ENCODE data around the gene UXS1. TPM values are rescaled to one million over a fixed set of nuclear protein-coding genes. Genes with fewer than 3 reads are reported as not detected.
"Not testable (repeated sequence)": the region's sequence is repeated elsewhere in the genome, so short reads cannot be mapped to it uniquely, and the experiment has no call there.

The UXS1 gene
- total and polyA plus RNA-seq, 5 experiments from 2014 or later = 56.4 to 187 (median 108) TPM

- DNase-seq (no peak), ATAC-seq (no peak)
- Mint-ChIP-seq H3K9me3 (no peaks in the 10 kb centered on the region), H3K4me1 (peaks cover 47 to 80% (median 79%) of the 10 kb centered on the region in 4 donors), H3K27ac (peak overlapping the region in 8 of 10 donors; percentile 1 to 80 (median 48)), H3K27me3 (no peaks in the 10 kb centered on the region), H3K36me3 (peaks cover 5 to 80% (median 34%) of the 10 kb centered on the region in 3 donors), H3K4me3 (peak overlapping the region in 1 of 10 donors; percentile 2)
- POLR2A ChIA-PET = interaction anchor here (0.6 kb wide), 2 partner anchors 15 kb away, joined by 3 read pairs; no protein-coding TSS in a partner anchor
Measured at GRCh38 chr2:106142683-106143082, 51.4 kb downstream of the UXS1 start.

DNA sequence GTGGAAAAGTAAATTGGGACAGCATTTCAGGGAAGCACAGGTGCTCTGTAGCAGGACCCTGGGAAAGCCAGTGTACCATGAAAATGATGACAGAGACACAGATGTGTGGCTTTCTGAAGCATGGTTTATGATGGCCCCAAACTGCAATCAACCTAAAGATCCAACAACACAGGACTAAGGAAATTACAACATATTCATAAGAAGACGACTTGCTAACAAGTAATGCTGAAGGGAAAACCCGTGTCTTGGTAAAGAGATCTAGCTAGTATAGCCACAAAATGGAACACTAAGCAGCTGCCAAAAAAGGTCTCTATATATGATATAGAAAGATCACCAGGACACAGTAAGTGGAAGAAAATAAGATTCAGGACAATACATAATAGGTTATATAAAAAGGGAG is 53.2 kb downstream of the UXS1 start:
- peaks cover 5 to 65% (median 34%) of the 10 kb centered on the region in 3 donors for H3K36me3 Mint-ChIP-seq
- ATAC-seq (no peak), DNase-seq (no peak)
- H3K27me3 Mint-ChIP-seq = no peaks in the 10 kb centered on the region
- H3K27ac Mint-ChIP-seq = peak overlapping the region; percentile 0 to 97 (median 54)
- POLR2A ChIA-PET = interaction anchor here (2.2 to 3.2 kb wide), 2 partner anchors 20 to 53 kb away, joined by 7 to 13 read pairs; partner anchors contain the start of gene UXS1
- H3K9me3 Mint-ChIP-seq = no peaks in the 10 kb centered on the region
- H3K4me1 Mint-ChIP-seq = peaks cover 42 to 71% (median 71%) of the 10 kb centered on the region in 4 donors
- H3K4me3 Mint-ChIP-seq = peak overlapping the region in 1 of 10 donors; percentile 1

DNA sequence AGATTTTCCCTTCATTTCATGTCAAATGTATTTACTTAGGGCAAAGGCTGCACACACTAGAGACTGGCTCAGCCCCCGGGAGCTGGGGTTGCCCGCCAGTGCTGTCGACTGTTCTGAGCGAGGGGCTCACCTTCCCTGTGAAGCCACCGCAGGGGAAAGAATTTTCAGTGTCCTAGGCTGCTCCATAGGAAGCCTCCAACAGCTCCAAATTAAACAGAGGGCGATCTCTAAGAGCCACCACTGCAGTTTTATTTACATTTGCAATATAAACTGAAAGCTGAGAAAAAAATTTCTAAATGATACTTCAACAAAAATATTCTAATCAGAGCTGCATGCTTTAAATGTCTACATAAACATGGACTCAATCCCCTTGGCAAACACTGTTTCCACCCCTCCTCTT is 54.0 kb downstream of the UXS1 start:
- peak overlapping the region in 5 of 10 donors; percentile 5 to 72 (median 20) for H3K4me3 Mint-ChIP-seq
- peaks cover 5 to 59% (median 31%) of the 10 kb centered on the region in 3 donors for H3K36me3 Mint-ChIP-seq
- peak overlapping the region; percentile 50 to 97 (median 92) for H3K27ac Mint-ChIP-seq
- no peak for ATAC-seq
- peaks cover 42 to 67% (median 66%) of the 10 kb centered on the region in 4 donors for H3K4me1 Mint-ChIP-seq
- DNase-seq = no peak
- no peaks in the 10 kb centered on the region for H3K27me3 Mint-ChIP-seq
- no peaks in the 10 kb centered on the region for H3K9me3 Mint-ChIP-seq
- POLR2A ChIA-PET = interaction anchor here (0.5 to 3.2 kb wide), 4 partner anchors 18 to 361 kb away, joined by 3 to 13 read pairs (median 6); partner anchors contain the start of gene UXS1

- POLR2A ChIA-PET = interaction anchor here (1.4 to 3.2 kb wide), 3 partner anchors 9 to 21 kb away, joined by 3 to 13 read pairs (median 4); no protein-coding TSS in a partner anchor
- Mint-ChIP-seq H3K9me3 (no peaks in the 10 kb centered on the region), H3K27me3 (no peaks in the 10 kb centered on the region), H3K4me3 (peak overlapping the region in 9 of 10 donors; percentile 72 to 98 (median 83)), H3K36me3 (peaks cover 5 to 52% (median 25%) of the 10 kb centered on the region in 3 donors), H3K4me1 (peaks cover 39 to 60% (median 59%) of the 10 kb centered on the region in 4 donors), H3K27ac (peak overlapping the region; percentile 6 to 97 (median 92))
- no peak for DNase-seq
- ATAC-seq = peak in 1 of 2 donors; percentile 26
Measured at GRCh38 chr2:106139238-106139935, 54.7 kb downstream of the UXS1 start.

DNA sequence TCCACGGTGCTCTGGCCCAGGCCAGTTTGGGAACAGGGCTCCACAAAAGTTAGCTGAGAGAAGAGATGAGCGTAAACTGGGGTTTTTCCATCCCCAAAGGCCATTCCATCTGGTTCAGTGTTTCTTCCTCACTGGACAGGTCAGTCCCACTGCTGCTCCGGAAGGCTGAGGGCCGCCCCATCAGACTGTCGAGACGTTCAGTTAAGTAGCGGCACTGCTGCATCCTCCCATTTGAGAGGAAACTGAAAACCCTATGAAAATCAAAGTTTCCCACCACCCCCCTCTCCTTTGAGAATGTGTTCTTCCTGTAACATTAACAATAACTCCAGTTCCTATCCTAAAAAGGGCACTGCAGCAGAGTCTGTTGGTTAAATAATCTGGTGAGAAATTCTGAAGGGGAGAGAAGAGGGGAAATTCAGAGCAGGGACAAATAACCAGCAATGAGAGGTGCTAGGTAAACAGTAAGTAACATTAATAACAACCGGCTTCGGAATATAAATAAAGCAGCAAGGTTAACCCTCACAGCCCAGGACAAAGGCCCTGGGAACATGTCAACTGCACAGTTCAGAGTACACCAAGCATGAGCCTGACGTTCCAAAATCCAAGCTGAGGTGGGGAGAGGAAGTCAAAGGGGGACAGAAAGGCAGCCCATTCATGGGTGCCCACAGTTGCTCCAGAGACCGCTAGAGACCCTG is 55.4 kb downstream of the UXS1 start:
- peak; percentile 29 to 42 for ATAC-seq
- Mint-ChIP-seq H3K4me3 (peak overlapping the region; percentile 69 to 98 (median 82)), H3K36me3 (peaks cover 2 to 45% (median 18%) of the 10 kb centered on the region in 3 donors), H3K27me3 (no peaks in the 10 kb centered on the region), H3K27ac (peak overlapping the region; percentile 79 to 97 (median 92)), H3K9me3 (no peaks in the 10 kb centered on the region), H3K4me1 (peaks cover 36 to 53% (median 52%) of the 10 kb centered on the region in 4 donors)
- POLR2A ChIA-PET = interaction anchor here (0.6 to 3.2 kb wide), 6 partner anchors 10 to 57 kb away, joined by 3 to 22 read pairs (median 4); no protein-coding TSS in a partner anchor
- DNase-seq = peak in 1 of 10 donors; percentile 9

GRCh38 chr2:106137731-106138521 is 56.2 kb downstream of the UXS1 start:
- Mint-ChIP-seq H3K36me3 (peaks cover 0 to 39% (median 13%) of the 10 kb centered on the region in 3 donors), H3K27me3 (no peaks in the 10 kb centered on the region), H3K4me3 (peak overlapping the region; percentile 69 to 98 (median 82)), H3K9me3 (no peaks in the 10 kb centered on the region), H3K27ac (peak overlapping the region; percentile 79 to 97 (median 92)), H3K4me1 (peaks cover 33 to 47% (median 47%) of the 10 kb centered on the region in 4 donors)
- ATAC-seq (peak; percentile 77 to 83), DNase-seq (peak in 5 of 10 donors; percentile 11 to 48 (median 27))
- POLR2A ChIA-PET = interaction anchor here (0.6 to 2.4 kb wide), 8 partner anchors 11 to 57 kb away, joined by 3 to 22 read pairs (median 4); no protein-coding TSS in a partner anchor

- H3K27ac Mint-ChIP-seq = peak overlapping the region in 1 of 10 donors; percentile 59
- H3K27me3 Mint-ChIP-seq, DNase-seq, POLR2A ChIA-PET, ATAC-seq, H3K9me3 Mint-ChIP-seq: not testable (repeated sequence)
- H3K4me1 Mint-ChIP-seq = peaks cover 10 to 31% (median 17%) of the 10 kb centered on the region in 4 donors
- H3K36me3 Mint-ChIP-seq = peaks cover 11 to 39% (median 21%) of the 10 kb centered on the region in 3 donors
- H3K4me3 Mint-ChIP-seq = peak overlapping the region in 2 of 10 donors; percentile 32 to 41
Measured at GRCh38 chr2:106131192-106131591, 62.9 kb downstream of the UXS1 start.

DNA sequence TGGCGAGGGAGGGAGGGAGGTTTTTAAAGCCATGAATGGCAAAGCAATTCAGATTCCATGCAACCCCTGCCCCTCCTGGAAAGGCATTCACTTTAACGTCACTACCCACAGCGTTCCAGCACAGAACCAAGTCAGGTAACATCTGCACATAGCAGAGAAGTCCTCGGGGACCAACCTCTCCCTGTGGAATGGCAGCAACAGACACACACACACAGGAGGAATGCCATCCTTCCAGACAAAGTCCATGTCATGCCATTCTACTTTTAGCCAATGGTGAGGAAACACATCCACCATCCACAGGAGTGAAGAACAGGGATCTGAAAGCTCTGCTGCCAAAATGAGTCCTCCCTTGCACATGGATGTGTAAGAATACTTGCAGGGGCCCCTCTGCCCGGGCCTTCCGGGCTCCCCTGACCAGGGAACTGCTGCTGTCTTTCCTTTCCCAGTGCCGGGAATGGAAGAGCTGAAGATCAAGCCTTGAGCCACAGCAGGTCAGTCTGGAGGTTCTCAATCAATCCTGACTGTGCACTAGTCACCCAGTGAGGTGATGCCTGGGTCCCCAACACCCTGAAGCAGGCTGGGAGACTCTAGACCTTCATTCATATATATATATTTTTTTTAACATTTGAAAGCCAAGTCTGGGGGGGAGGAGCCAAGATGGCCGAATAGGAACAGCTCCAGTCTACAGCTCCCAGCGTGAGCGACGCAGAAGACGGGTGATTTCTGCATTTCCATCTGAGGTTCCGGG is 63.7 kb downstream of the UXS1 start:
- H3K4me1 Mint-ChIP-seq = peaks cover 12 to 35% (median 21%) of the 10 kb centered on the region in 4 donors
- no peak for DNase-seq
- H3K27me3 Mint-ChIP-seq = no peaks in the 10 kb centered on the region
- POLR2A ChIA-PET = no interaction called here
- H3K36me3 Mint-ChIP-seq = peaks cover 11 to 45% (median 21%) of the 10 kb centered on the region in 3 donors
- H3K27ac Mint-ChIP-seq = peak overlapping the region in 5 of 10 donors; percentile 34 to 86 (median 48)
- H3K9me3 Mint-ChIP-seq = no peaks in the 10 kb centered on the region
- peak in 1 of 2 donors; percentile 27 for ATAC-seq
- peak overlapping the region in 8 of 10 donors; percentile 24 to 75 (median 54) for H3K4me3 Mint-ChIP-seq

DNA sequence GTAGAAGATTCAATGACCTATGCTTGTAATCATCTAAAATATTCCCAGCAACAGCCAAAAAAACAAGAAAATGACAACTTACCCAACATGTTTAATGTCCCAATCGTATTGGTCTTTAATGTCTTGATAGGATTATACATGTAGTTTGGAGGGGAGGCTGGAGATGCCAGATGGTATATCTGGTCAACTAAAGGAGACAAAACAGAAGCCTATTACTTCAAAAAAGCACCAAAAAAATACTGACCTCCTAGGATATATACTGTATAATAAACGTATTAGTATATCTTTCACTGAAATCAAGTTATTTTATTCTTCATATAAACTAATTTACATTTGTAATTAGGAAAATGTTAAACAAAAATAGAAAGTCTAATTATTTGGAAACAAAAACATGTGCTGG is 64.5 kb downstream of the UXS1 start:
- Mint-ChIP-seq H3K27ac (peak overlapping the region in 7 of 10 donors; percentile 3 to 85 (median 12)), H3K4me3 (peak overlapping the region in 1 of 10 donors; percentile 28), H3K27me3 (no peaks in the 10 kb centered on the region), H3K36me3 (peaks cover 11 to 54% (median 21%) of the 10 kb centered on the region in 3 donors), H3K4me1 (peaks cover 14 to 35% (median 25%) of the 10 kb centered on the region in 4 donors), H3K9me3 (no peaks in the 10 kb centered on the region)
- ATAC-seq (no peak), DNase-seq (no peak)
- POLR2A ChIA-PET = no interaction called here

GRCh38 chr2:106129150-106129549 is 65.0 kb downstream of the UXS1 start:
- Mint-ChIP-seq H3K27ac (peak overlapping the region in 8 of 10 donors; percentile 3 to 85 (median 18)), H3K36me3 (peaks cover 11 to 58% (median 21%) of the 10 kb centered on the region in 3 donors), H3K4me1 (peaks cover 14 to 36% (median 25%) of the 10 kb centered on the region in 4 donors), H3K27me3 (no peaks in the 10 kb centered on the region), H3K4me3 (peak overlapping the region in 1 of 10 donors; percentile 5), H3K9me3 (no peaks in the 10 kb centered on the region)
- POLR2A ChIA-PET = no interaction called here
- ATAC-seq = no peak
- no peak for DNase-seq

DNA sequence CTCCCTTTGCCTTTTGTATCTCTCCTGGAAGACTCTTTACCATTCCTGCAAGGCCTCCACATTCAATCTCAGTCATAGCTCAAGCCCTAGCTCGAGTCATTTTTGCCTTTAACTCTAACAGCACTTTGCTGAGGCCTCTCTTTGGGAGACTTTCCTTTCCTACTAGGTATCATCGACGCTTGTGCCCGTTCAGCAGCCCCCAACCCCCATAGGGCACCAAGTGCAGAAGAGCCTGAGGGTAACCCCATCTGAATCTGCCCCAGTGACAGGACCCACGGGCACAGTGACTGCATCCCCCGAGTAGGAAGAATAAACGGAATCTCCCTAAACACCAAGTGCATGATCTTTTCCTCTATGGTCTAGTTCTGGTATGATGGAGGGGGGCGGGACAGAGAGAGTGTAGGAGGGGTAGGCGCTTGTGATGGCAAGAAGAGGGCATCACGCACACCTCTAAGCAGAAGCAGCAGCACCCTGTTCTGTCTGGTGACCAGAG is 66.3 kb downstream of the UXS1 start:
- peaks cover 14 to 36% (median 26%) of the 10 kb centered on the region in 4 donors for H3K4me1 Mint-ChIP-seq
- H3K27me3 Mint-ChIP-seq = no peaks in the 10 kb centered on the region
- DNase-seq (no peak), ATAC-seq (no peak)
- H3K36me3 Mint-ChIP-seq = peaks cover 11 to 72% (median 21%) of the 10 kb centered on the region in 3 donors
- no peak overlapping the region for H3K4me3 Mint-ChIP-seq
- H3K27ac Mint-ChIP-seq = peak overlapping the region in 6 of 10 donors; percentile 55 to 93 (median 64)
- POLR2A ChIA-PET = interaction anchor here (0.6 kb wide), 1 partner anchor 15 kb away, joined by 3 read pairs; no protein-coding TSS in a partner anchor
- H3K9me3 Mint-ChIP-seq = no peaks in the 10 kb centered on the region

Data from naive thymus-derived CD8-positive, alpha-beta T cell (primary cell).